Fibroblast of the aortic adventitia (primary cell): ENCODE measurements around the gene MAPK10. TPM values are rescaled to one million over a fixed set of nuclear protein-coding genes. Genes with fewer than 3 reads are reported as not detected.
A peak's percentile ranks its signal among the peaks of the same experiment; 100 is the strongest.

Source experiments
- DNase-seq: peaks from one replicate; pipeline ENCODE4 v3.0.0-alpha.2; 2010; ENCODE audit warnings: low read depth
- H3K4me3 ChIP-seq: 2 replicates; pipeline ENCODE4 v1.5.1; 2011; ENCODE audit warnings: low read depth, mild to moderate bottlenecking, control low read depth, low read length, moderate library complexity
- CTCF ChIP-seq: IDR thresholded peaks from 2 replicates; pipeline ENCODE4 v1.5.1; 2011; ENCODE audit warnings: mild to moderate bottlenecking, low read length, control low read depth, inconsistent platforms; ENCODE audit not compliant: insufficient read depth
- total RNA-seq: library from RNA; depleted of rRNA; stranded (reverse); fragments of >200 nt; gene quantifications from 2 replicates; pipeline ENCODE4 v1.2.3, GENCODE V29; 2012; ENCODE audit warnings: low replicate concordance

The MAPK10 gene
- total RNA-seq, 1 donor: 69.6 TPM

- no peak for TF ChIP-seq CTCF
- DNase-seq: no peak
- H3K4me3 ChIP-seq: no peak overlapping the region
Observed at GRCh38 chr4:86346320-86346719, 13.5 kb downstream of the MAPK10 start.

GRCh38 chr4:86344127-86344526 is 15.7 kb downstream of the MAPK10 start:
- TF ChIP-seq CTCF: no peak

GRCh38 chr4:86338989-86339388 is 20.9 kb downstream of the MAPK10 start:
- TF ChIP-seq CTCF: no peak
- H3K4me3 ChIP-seq: no peak overlapping the region
- DNase-seq: peak; percentile 78

More at GRCh38 chr4:86344127-86344526, 15.7 kb downstream of the MAPK10 start:
- DNase-seq: no peak
- H3K4me3 ChIP-seq: no peak overlapping the region

GRCh38 chr4:86338521-86338920 is 21.3 kb downstream of the MAPK10 start:
- peak; percentile 43 for DNase-seq
- TF ChIP-seq CTCF: no peak
- H3K4me3 ChIP-seq: no peak overlapping the region

GRCh38 chr4:86334020-86334750 is 25.7 kb downstream of the MAPK10 start:
- no peak overlapping the region for H3K4me3 ChIP-seq
- DNase-seq: no peak
- TF ChIP-seq CTCF: no peak

GRCh38 chr4:86333236-86333635 is 26.6 kb downstream of the MAPK10 start:
- no peak for TF ChIP-seq CTCF
- DNase-seq: no peak
- no peak overlapping the region for H3K4me3 ChIP-seq
